Trophoblast cell (in vitro differentiated cells and primary cell): ENCODE data around the gene FRAS1.
A peak's percentile ranks its signal among the peaks of the same experiment; 100 is the strongest.

Experiments used
- DNase-seq, 2 donors: peaks; one replicate each; pipeline ENCODE4 v3.0.0-alpha.2; 2016
- H2AFZ ChIP-seq: 2 replicates; pipeline ENCODE4 v1.6.1; 2013; ENCODE audit warnings: low read length, moderate library complexity, mild to moderate bottlenecking; ENCODE audit not compliant: insufficient read depth, poor library complexity
- H2AK5ac ChIP-seq: 2 replicates; pipeline ENCODE4 v1.6.1; 2013; ENCODE audit warnings: mild to moderate bottlenecking, low read length
- H2BK120ac ChIP-seq: 2 replicates; pipeline ENCODE4 v1.6.1; 2013; ENCODE audit warnings: low read length, mild to moderate bottlenecking, moderate library complexity; ENCODE audit not compliant: insufficient read depth, poor library complexity
- H2BK12ac ChIP-seq: 2 replicates; pipeline ENCODE4 v1.6.1; 2013; ENCODE audit warnings: mild to moderate bottlenecking, low read length, moderate library complexity
- H2BK5ac ChIP-seq: 2 replicates; pipeline ENCODE4 v1.6.1; 2013; ENCODE audit warnings: low read length, low read depth, moderate library complexity, mild to moderate bottlenecking; ENCODE audit not compliant: poor library complexity
- H3K14ac ChIP-seq: 2 replicates; pipeline ENCODE4 v1.6.1; 2013; ENCODE audit warnings: mild to moderate bottlenecking, low read length
- H3K18ac ChIP-seq: 2 replicates; pipeline ENCODE4 v1.6.1; 2013; ENCODE audit warnings: mild to moderate bottlenecking, low read length
- H3K23ac ChIP-seq: 2 replicates; pipeline ENCODE4 v1.6.1; 2013; ENCODE audit warnings: low read length
- H3K27ac ChIP-seq: 2 replicates; pipeline ENCODE4 v1.5.1; 2013; ENCODE audit warnings: low read depth, mild to moderate bottlenecking, inconsistent platforms, low read length, moderate library complexity
- H3K27me3 ChIP-seq: 2 replicates; pipeline ENCODE4 v1.6.1; 2013; ENCODE audit warnings: inconsistent platforms, mild to moderate bottlenecking, low read length, moderate library complexity; ENCODE audit not compliant: insufficient read depth
- H3K36me3 ChIP-seq, 2 experiments: 1 replicate in 1 of 2; 2 replicates in 1 of 2; pipeline ENCODE4 v1.6.1; 2013; ENCODE audit warnings: low read length in 2 of 2, mild to moderate bottlenecking in 2 of 2, moderate library complexity in 1 of 2; ENCODE audit not compliant: insufficient read depth in 2 of 2, control insufficient read depth in 1 of 2
- H3K4ac ChIP-seq: 2 replicates; pipeline ENCODE4 v1.6.1; 2013; ENCODE audit warnings: low read depth, mild to moderate bottlenecking, low read length, moderate library complexity
- H3K4me1 ChIP-seq, 2 experiments: 1 replicate in 1 of 2; 2 replicates in 1 of 2; pipeline ENCODE4 v1.6.1; 2013; ENCODE audit warnings: low read length in 2 of 2, mild to moderate bottlenecking in 2 of 2, moderate library complexity in 1 of 2; ENCODE audit not compliant: insufficient read depth in 2 of 2, control insufficient read depth in 1 of 2
- H3K4me2 ChIP-seq: 2 replicates; pipeline ENCODE4 v1.6.1; 2013; ENCODE audit warnings: inconsistent platforms, mild to moderate bottlenecking, low read length, moderate library complexity
- H3K4me3 ChIP-seq: 2 replicates; pipeline ENCODE4 v1.5.1; 2013; ENCODE audit warnings: mild to moderate bottlenecking, low read depth, low read length, inconsistent platforms
- H3K79me1 ChIP-seq: one replicate; pipeline ENCODE4 v1.6.1; 2013; ENCODE audit warnings: low read length
- H3K79me2 ChIP-seq: 2 replicates; pipeline ENCODE4 v1.6.1; 2013; ENCODE audit warnings: low read length, mild to moderate bottlenecking; ENCODE audit not compliant: control insufficient read depth, insufficient read depth, poor library complexity
- H3K9ac ChIP-seq: 2 replicates; pipeline ENCODE4 v1.6.1; 2013; ENCODE audit warnings: mild to moderate bottlenecking, low read length
- H3K9me3 ChIP-seq: 2 replicates; pipeline ENCODE4 v1.6.1; 2013; ENCODE audit warnings: low read depth, mild to moderate bottlenecking, control low read depth, inconsistent platforms, low read length; ENCODE audit not compliant: insufficient read depth
- H4K12ac ChIP-seq: 2 replicates; pipeline ENCODE4 v1.6.1; 2013; ENCODE audit warnings: low read depth, mild to moderate bottlenecking, low read length, moderate library complexity
- H4K8ac ChIP-seq: 2 replicates; pipeline ENCODE4 v1.6.1; 2013; ENCODE audit warnings: low read depth, mild to moderate bottlenecking, low read length, moderate library complexity
- H4K91ac ChIP-seq: one replicate; pipeline ENCODE4 v1.6.1; 2013; ENCODE audit warnings: low read depth, mild to moderate bottlenecking, low read length, moderate library complexity
- WGBS: extraction: QIAGEN DNeasy Blood & Tissue Kit; methylation state at CpG from one replicate; pipeline ENCODE4 v1.1.7; 2013; ENCODE audit warnings: missing lambda C conversion rate; ENCODE audit not compliant: insufficient read length, insufficient coverage; ENCODE audit errors: extremely low coverage; 5-methylcytosine and 5-hydroxymethylcytosine counted together

FRAS1 gene

DNA sequence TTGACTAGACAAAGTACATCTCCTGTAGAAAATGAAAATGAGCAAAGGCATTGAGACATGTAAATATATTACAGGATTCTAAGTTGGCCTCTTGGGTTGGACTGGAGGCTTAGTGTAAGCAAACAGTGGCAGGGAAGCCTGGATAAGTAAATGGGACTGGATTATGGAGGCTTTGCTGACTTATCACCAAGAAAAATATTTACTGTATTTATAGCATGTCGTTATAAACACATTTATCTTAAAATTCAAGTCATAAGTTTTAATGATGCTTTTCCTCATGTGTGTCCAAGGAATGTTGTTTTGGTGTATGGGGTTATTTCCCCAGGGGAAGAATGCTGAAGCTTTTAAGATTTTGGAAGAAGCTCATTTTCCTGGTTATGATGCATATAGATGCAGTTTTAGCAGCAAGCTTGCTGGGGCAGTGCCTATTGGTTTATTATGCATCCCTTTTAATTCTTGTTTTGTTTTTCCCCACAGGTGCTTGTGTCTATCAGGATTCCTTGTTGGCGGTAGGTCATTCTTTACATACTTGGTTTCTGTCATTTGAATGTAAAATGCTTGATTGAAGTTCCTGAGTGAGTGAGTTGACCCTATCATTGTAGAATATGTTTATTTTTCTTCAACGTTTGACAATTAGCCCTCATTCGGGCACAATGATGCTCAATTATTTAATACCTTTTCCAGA is 8.5 kb downstream of the FRAS1 start:
- Histone ChIP-seq H3K79me2 (no peaks in the 10 kb centered on the region), H3K4me1 (peaks cover 0 to 6% of the 10 kb centered on the region in 2 experiments), H3K9me3 (no peaks in the 10 kb centered on the region), H2AK5ac (no peak overlapping the region), H3K14ac (no peak overlapping the region), H4K91ac (no peak overlapping the region), H4K12ac (no peak overlapping the region), H3K4me3 (no peak overlapping the region), H3K4ac (no peak overlapping the region), H3K18ac (no peak overlapping the region), H4K8ac (no peak overlapping the region), H3K4me2 (no peak overlapping the region), H3K27me3 (no peaks in the 10 kb centered on the region), H3K36me3 (peaks cover 9 to 13% of the 10 kb centered on the region in 2 experiments), H3K27ac (no peak overlapping the region), H3K23ac (no peak overlapping the region), H2BK12ac (no peak overlapping the region), H3K79me1 (no peaks in the 10 kb centered on the region), H2BK120ac (no peak overlapping the region), H2AFZ (no peak overlapping the region), H3K9ac (no peak overlapping the region), H2BK5ac (no peak overlapping the region)
- no CpG with 5 or more reads among the region's 4 CpGs for WGBS
- DNase-seq = no peak

DNA sequence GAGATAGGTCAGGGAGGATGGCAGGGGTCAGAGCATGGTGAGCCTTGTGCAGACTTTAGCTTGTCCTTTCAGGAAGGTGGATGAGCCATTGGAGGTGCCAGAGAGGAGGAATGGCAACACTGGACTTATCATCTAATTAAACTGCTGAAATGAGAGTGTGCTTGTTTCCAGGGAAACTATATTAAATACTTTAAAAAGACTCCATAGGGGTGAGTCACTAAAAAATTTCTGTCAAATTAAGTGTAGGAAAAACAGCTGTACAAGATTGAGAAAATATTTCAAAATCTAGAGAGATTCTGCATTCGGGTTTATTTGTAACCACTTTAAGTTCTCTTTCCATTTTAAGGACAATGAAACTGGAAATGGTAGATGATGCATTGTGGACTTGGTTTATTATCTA is 11.4 kb downstream of the FRAS1 start:
- H2AK5ac ChIP-seq = no peak overlapping the region
- no peak overlapping the region for H2BK5ac ChIP-seq
- H3K36me3 ChIP-seq = peaks cover 9 to 19% of the 10 kb centered on the region in 2 experiments
- H4K91ac ChIP-seq = no peak overlapping the region
- DNase-seq = peak in 1 of 2 donors; percentile 58
- H4K12ac ChIP-seq = no peak overlapping the region
- no peaks in the 10 kb centered on the region for H3K9me3 ChIP-seq
- H3K79me1 ChIP-seq = no peaks in the 10 kb centered on the region
- H3K27me3 ChIP-seq = no peaks in the 10 kb centered on the region
- H4K8ac ChIP-seq = no peak overlapping the region
- no peak overlapping the region for H2AFZ ChIP-seq
- H3K14ac ChIP-seq = no peak overlapping the region
- H3K4me1 ChIP-seq = peaks cover 0 to 4% of the 10 kb centered on the region in 2 experiments
- no peak overlapping the region for H3K23ac ChIP-seq
- WGBS = no CpG with 5 or more reads among the region's 1 CpG
- H3K27ac ChIP-seq = no peak overlapping the region
- no peaks in the 10 kb centered on the region for H3K79me2 ChIP-seq
- no peak overlapping the region for H2BK12ac ChIP-seq
- H3K18ac ChIP-seq = no peak overlapping the region
- H3K4me2 ChIP-seq = no peak overlapping the region
- H3K4ac ChIP-seq = no peak overlapping the region
- no peak overlapping the region for H3K4me3 ChIP-seq
- H2BK120ac ChIP-seq = no peak overlapping the region
- H3K9ac ChIP-seq = no peak overlapping the region

DNA sequence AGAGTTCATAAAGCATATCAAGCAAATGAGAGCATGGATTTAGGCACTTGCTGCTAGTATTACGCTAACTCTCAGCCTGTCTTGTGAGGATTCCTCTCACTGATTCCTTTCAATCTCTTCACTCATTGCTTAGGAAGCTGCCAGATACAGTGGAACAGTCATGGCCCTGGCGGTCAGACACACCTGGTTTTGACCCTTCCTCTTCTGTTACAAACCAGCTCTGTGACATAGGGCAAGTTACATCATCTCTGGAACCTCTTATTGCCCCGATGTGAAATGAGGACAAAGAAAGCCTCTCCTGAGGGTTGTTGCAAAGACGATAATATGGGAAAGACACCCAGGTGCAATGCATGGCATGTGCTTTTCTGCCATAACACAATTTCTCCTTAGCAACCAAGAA is 12.2 kb downstream of the FRAS1 start:
- Histone ChIP-seq H3K14ac (no peak overlapping the region), H2BK5ac (no peak overlapping the region), H2AFZ (no peak overlapping the region), H3K9ac (no peak overlapping the region), H3K23ac (no peak overlapping the region), H4K8ac (no peak overlapping the region), H2BK120ac (no peak overlapping the region), H3K4me3 (no peak overlapping the region), H3K27me3 (no peaks in the 10 kb centered on the region), H3K36me3 (peaks cover 9 to 19% of the 10 kb centered on the region in 2 experiments), H3K4ac (no peak overlapping the region), H4K12ac (no peak overlapping the region), H2BK12ac (no peak overlapping the region), H3K79me2 (no peaks in the 10 kb centered on the region), H3K9me3 (no peaks in the 10 kb centered on the region), H3K27ac (no peak overlapping the region), H3K4me1 (peaks cover 0 to 4% of the 10 kb centered on the region in 2 experiments), H3K79me1 (no peaks in the 10 kb centered on the region), H3K18ac (no peak overlapping the region), H2AK5ac (no peak overlapping the region), H3K4me2 (no peak overlapping the region), H4K91ac (no peak overlapping the region)
- no CpG with 5 or more reads among the region's 4 CpGs for WGBS
- peak; percentile 92 to 97 for DNase-seq

DNA sequence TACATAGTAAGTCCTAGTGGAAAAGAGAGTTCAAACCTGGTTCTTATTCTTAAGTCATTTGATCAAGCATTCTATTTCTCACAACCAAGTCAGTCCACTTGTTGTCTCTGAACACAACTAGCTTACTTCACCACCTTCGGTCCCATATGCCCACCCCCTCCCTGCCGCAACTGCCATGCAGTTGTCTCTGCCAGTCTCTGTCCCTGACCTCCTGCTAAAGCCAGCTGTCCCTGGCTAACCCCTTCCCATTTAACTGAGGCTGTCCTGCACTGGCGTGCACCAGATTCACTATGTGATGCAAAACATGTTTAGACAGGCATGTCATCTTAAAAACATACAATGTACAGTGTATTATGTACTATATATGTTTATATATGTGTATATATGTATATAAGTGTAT is 12.7 kb downstream of the FRAS1 start:
- no CpG with 5 or more reads among the region's 3 CpGs for WGBS

More for the DNA sequence above, 12.7 kb downstream of the FRAS1 start:
- Histone ChIP-seq H4K91ac (no peak overlapping the region), H2BK5ac (no peak overlapping the region), H3K4me3 (no peak overlapping the region), H3K79me2 (no peaks in the 10 kb centered on the region), H2BK120ac (no peak overlapping the region), H2BK12ac (no peak overlapping the region), H3K9me3 (no peaks in the 10 kb centered on the region), H3K4me2 (no peak overlapping the region), H3K27ac (no peak overlapping the region), H3K27me3 (no peaks in the 10 kb centered on the region), H4K12ac (no peak overlapping the region), H3K14ac (no peak overlapping the region), H3K36me3 (peaks cover 9 to 19% of the 10 kb centered on the region in 2 experiments), H3K79me1 (no peaks in the 10 kb centered on the region), H3K23ac (no peak overlapping the region), H4K8ac (no peak overlapping the region), H2AFZ (no peak overlapping the region), H3K4me1 (peaks cover 0 to 4% of the 10 kb centered on the region in 2 experiments), H3K4ac (no peak overlapping the region), H3K18ac (no peak overlapping the region), H3K9ac (no peak overlapping the region), H2AK5ac (no peak overlapping the region)
- DNase-seq = no peak
